Activated T-helper 9 cell treated with anti-CD3 and anti-CD28 coated beads, Interleukin-2, amount 50 U/mL, for 16 hours (primary cell): ENCODE measurements around the gene SUPT4H1.

Source experiments
- DNase-seq: peaks from one replicate; pipeline ENCODE4 v3.0.0-alpha.2; 2020; ENCODE audit warnings: low read depth

Gene SUPT4H1

GRCh38 chr17:58380207-58381123 is 28.5 kb upstream of the SUPT4H1 start:
- DNase-seq: no peak

- no peak for DNase-seq
Measured at GRCh38 chr17:58379511-58379824, 27.5 kb upstream of the SUPT4H1 start.

GRCh38 chr17:58378733-58379510 is 26.9 kb upstream of the SUPT4H1 start:
- no peak for DNase-seq

GRCh38 chr17:58377661-58378060 is 25.7 kb upstream of the SUPT4H1 start:
- DNase-seq: no peak

DNA sequence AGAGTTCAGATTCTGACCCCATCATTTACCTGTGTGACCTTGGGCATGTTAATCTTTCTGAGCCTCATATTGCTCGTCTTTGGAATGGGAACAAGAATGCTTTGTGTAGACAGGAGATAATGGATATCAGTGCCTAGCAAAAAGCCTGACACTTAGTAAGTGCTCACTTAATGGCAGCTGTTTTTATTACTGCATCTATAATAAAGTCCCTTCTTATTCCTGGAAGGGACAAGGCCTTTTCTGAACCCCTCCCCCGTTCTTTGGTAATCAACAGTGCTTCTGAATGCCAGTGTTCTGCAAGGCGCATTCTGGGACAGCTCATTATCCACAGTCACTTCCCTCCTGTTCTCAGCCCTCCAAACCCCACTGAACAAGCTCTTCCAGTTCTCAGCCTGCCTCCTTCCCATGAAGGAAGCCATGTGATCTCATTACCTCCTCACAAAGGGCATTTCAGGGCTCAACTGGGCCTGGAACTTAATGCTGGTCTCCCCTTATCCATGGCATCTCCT is 25.1 kb upstream of the SUPT4H1 start:
- DNase-seq: no peak

DNA sequence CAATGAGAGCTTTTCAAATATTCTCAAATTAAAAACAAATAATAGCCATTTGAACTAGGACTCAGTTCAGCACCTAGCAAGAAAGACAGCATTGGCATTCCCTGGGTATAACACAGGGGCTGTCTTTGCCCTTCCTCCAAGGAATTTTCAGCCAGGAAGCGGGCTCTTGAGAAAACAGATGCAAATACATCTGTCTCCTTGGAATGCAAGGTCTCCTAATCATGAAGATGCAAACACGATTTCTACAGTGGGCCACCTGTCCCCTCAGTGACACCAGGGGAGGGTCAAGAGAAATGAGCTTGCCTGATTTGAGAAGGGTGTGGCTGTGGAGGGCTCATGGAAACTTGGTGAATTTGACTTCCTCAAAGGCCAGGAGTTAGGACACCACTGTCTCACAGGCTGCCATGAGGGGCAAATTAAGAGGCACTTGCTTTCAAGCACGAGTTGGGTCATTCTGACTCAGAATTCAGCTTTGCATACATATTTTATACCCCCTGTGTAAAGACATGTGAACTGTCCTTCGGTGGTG is 24.5 kb upstream of the SUPT4H1 start:
- no peak for DNase-seq

GRCh38 chr17:58375811-58376210 is 23.8 kb upstream of the SUPT4H1 start:
- DNase-seq: no peak

DNA sequence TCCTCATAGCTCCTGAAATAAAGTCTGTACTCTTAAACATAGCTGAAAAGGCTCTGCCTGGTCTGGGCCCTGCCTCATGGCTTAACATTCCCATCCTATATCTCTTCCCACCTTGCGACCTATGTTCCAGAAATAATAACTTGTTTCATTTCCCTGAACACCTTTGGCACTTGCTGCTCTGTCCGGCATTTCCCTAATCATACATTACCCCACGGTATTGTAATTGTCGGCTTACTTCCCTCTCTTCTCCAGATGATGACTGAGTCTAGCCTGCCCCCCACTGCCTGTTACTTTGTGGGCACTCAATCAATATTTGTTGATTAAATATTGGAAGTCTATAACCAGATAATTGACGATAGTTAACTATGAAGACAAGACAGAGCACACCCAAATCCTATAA is 23.3 kb upstream of the SUPT4H1 start:
- no peak for DNase-seq

DNA sequence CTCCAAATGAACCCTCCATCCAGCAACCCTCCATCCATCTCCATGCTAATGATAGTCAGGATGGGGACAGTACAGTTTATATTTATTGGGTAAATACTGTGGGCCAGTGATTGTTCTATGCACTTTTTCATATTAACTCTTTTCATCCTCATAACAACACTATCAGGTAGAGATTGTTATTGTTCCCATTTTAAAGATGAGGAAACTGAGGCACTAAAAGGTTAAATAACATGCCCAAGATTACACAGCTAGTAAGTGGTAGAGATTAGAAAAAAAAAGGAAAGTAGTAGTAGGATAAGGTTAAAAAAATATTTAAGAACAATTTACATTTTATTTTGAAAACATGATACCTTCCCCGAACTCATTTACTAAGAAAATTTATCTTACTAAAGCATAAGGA is 21.9 kb upstream of the SUPT4H1 start:
- DNase-seq: no peak

- no peak for DNase-seq
Measured at GRCh38 chr17:58373003-58373402, 21.0 kb upstream of the SUPT4H1 start.

- no peak for DNase-seq
Measured at GRCh38 chr17:58371300-58371950, 19.4 kb upstream of the SUPT4H1 start.

DNA sequence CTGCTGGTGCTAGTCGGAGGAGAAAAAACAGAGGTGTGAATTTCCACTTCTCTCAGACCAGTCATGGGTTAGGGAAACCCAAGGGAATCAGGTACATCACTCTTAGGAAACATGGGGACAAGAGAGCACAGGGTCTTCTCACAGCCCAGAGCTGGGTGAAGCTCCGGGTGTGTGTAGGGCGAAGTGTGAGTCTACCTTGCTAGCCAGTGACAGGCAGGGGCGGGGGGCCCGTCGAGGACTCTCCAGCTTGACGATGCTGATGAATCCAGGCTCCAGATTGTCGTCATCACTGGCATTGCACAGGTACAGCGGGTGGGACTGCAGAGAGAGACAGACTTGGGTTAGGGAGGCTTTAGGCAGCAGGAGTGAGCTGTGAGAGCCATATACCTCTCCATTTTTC is 18.7 kb upstream of the SUPT4H1 start:
- DNase-seq: no peak

- DNase-seq: no peak
Measured at GRCh38 chr17:58370309-58370708, 18.3 kb upstream of the SUPT4H1 start.

DNA sequence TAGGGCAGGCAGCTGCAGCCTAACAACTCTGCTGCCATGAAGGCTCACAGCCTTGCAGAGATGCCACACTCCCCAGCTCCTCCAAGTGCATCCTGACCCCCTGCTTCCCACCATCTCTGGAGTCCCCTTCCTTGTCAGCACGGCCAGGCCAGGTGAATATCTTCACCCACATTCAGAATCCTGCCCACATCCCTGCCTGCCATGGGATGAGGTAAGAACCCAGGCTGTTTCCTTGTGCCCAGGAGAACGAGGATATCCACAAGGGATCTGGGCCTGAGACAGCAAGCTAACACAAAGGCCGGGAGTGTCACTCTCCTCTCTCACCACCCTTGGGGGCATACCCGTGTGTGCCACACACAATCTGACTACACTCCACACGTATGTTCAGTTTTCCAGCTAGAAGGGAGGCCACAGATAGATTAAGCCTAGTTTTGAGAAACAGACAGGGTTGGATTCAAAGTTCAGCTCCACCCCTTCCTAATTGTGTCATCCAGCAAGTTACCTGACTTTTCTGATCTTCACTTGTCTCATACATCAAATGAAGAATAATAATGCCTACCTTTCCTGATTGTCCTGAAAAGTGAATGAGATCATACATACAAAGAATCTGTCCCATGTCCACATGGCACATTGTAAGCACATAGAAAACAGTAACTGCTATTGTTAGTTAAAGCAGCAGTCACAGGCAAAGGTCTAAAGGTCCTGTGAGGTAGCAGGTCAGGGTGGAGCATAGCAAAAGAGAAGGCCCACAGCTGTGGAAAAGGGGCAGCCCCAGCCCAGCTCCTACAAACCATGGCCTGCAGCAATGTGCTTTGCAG is 17.4 kb upstream of the SUPT4H1 start:
- no peak for DNase-seq

DNA sequence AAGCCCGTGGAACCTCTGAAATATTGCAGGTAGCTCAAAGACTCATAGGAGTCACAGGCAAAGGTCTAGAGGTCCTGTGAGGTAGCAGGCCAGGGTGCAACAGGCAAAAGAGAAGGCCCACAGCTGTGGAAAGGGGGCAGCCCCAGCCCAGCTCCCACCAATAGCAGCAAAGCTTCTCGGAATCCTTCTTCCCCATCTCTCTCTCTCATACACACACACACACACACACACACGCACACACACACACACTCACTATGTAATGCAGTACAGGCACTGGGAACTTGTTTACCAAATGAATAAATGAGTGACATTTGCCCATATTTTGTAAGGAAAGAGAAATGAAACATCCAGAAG is 16.8 kb upstream of the SUPT4H1 start:
- no peak for DNase-seq

DNA sequence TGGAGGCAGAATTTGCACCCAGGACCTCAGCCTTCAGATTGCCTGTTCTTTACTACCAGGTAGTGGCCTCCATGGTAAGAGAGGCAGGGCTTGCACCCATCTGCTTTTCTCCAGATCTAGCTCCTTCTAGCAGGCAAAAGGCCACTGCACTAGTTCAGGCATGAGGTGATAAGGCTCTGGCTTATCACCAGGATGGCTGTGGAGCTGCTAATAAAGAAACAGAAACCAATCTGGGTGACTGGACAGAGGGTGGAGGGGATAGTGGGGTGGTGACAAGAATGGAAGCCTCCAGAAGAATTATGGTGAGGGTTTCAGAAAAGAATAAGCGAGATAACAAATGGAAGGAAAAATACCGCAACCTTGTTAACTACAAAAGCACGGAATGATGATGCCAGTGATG is 15.5 kb upstream of the SUPT4H1 start:
- no peak for DNase-seq

DNA sequence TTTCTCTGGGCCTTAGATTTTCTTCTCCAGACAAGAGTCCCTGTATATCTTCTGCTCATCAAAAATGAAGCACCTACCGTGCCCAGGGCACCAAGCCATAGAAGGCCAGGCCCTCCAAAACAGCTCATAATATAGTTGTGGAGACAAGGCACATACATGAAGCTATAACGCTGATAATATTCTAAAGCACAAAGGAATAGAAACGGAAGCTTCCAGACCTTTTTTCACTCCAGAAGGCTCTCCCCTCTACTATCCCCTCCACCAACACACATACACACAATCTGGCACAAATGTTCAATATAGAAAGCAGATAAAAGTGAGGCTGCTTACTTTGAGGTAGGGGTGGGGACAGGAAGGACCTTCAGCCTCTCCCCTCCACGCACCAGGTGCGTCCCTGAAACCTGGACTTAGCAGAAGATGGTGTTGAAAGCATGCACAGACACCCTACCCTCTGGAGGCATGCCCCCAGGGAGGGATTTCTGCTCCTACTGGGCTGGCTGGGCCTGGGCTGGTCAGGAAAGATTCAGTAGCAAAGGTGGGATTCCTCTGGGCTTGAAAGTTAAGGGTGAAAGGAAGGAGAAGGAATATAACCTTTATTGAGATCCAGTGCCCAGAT is 14.1 kb upstream of the SUPT4H1 start:
- no peak for DNase-seq

- no peak for DNase-seq
Measured at GRCh38 chr17:58365185-58365979, 13.4 kb upstream of the SUPT4H1 start.

DNA sequence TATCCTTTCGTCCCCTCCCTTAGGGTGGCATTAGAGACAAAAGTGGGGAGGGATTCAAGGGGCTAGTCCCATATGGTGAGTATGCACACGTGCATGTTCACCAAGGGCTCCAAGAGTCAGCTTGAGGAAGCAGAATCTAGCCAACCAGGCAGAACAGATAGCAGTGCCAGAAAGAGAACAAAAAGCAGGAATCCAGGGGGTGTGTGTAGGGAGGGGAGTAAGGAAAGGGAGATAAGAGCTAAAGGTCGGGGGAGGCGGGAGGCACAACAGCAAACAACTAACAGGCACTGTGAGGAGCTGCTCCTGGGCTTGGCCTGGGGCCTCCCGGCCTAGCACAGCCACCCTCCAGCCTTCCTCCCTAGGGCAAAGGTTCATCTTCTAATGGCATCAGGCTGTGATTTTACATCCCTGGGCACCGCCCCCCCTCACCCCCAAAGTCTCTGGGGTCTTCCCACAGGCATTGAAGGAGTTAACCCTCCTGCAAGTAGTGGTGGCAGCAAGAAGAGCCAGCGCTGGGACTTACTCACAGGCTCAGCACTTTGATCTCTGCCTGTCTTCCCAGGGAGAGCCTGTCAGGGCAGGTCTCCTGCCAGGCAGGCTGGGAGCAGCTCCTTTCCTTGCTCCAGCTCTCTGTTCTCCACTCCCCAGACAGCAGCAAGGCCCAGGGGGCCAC is 12.4 kb upstream of the SUPT4H1 start:
- DNase-seq: no peak
